Measurements from ENCODE around the gene CREBBP. TPM values are rescaled to one million over a fixed set of nuclear protein-coding genes. Genes with fewer than 3 reads are reported as not detected.

CREBBP gene
- polyA plus RNA-seq, 1 donor (not counting 4 experiments of a cell fraction or from before 2014, with no cell fraction given) = 5.0 TPM

DNA sequence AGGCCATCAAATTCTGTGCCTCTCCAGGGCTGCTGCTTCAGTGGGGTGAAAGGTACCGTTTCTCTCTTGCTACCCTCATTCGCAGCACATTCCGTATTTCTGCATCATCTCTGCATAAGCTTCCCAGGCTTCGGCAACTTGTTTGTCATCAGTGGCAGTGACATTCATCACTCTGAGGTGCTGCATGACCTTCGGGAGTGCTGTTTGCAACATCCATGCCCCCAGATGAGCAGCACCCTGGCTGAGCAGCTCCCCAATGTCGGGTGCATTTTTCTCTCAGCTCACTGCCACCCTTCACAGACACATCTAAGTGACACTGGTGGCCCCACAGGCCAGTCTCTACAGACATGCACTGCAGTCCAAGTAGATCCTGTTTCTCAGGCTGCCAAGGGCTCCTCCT, 3.8 kb downstream of the CREBBP start:
- peaks cover 20% of the 10 kb centered on the region for H3K4me1 ChIP-seq (ENCODE audit: control insufficient read depth, extremely low read depth, insufficient read depth, low read length)
- DNase-seq (ENCODE audit: low read depth, low spot score) (no peak), FAIRE-seq (no peak)
- H3K36me3 ChIP-seq (ENCODE audit: control insufficient read depth in 2 of 2, extremely low read depth in 1 of 2, insufficient read depth in 2 of 2, low read length in 2 of 2) = peaks cover 0 to 4% of the 10 kb centered on the region in 2 experiments
- H3K27me3 ChIP-seq (ENCODE audit: control insufficient read depth, extremely low read depth, insufficient read depth, low read length) = no peaks in the 10 kb centered on the region
- no peak overlapping the region for H3K4me3 ChIP-seq (ENCODE audit: control insufficient read depth in 2 of 3, extremely low read depth in 1 of 3, insufficient read depth in 2 of 3, low read depth in 1 of 3, low read length in 3 of 3)
- H4K20me1 ChIP-seq (ENCODE audit: control insufficient read depth, extremely low read depth, insufficient read depth, low read length) = peaks cover 54% of the 10 kb centered on the region
- peak overlapping the region; percentile 18 for H3K4me2 ChIP-seq (ENCODE audit: control insufficient read depth, extremely low read depth, insufficient read depth, low read depth, low read length)
- peaks cover 80% of the 10 kb centered on the region for H3K79me2 ChIP-seq (ENCODE audit: control insufficient read depth, insufficient read depth, low read length)
- no peak overlapping the region for H3K9ac ChIP-seq (ENCODE audit: control insufficient read depth, extremely low read depth, insufficient read depth, low read length)
- H3K27ac ChIP-seq (ENCODE audit: control insufficient read depth, insufficient read depth, low read length) = no peak overlapping the region
- no peak for TF ChIP-seq EZH2 (IDR thresholded peaks at IDR 0.05; ENCODE audit: low read length)
- TF ChIP-seq, protein P1, sequence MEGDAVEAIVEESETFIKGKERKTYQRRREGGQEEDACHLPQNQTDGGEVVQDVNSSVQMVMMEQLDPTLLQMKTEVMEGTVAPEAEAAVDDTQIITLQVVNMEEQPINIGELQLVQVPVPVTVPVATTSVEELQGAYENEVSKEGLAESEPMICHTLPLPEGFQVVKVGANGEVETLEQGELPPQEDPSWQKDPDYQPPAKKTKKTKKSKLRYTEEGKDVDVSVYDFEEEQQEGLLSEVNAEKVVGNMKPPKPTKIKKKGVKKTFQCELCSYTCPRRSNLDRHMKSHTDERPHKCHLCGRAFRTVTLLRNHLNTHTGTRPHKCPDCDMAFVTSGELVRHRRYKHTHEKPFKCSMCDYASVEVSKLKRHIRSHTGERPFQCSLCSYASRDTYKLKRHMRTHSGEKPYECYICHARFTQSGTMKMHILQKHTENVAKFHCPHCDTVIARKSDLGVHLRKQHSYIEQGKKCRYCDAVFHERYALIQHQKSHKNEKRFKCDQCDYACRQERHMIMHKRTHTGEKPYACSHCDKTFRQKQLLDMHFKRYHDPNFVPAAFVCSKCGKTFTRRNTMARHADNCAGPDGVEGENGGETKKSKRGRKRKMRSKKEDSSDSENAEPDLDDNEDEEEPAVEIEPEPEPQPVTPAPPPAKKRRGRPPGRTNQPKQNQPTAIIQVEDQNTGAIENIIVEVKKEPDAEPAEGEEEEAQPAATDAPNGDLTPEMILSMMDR (optimal IDR thresholded peaks at IDR 0.05 in 1 of 3, IDR thresholded peaks at IDR 0.05 in 1 of 3, conservative IDR thresholded peaks at IDR 0.05 in 1 of 3; ENCODE audit: extremely low read depth in 1 of 3, insufficient read depth in 2 of 3, low read length in 3 of 3) = no peak
- dilution Hi-C loops (cut with MboI; ENCODE audit: extremely low pct_ligation_motif_present, low sequenced_read_pairs) = no loop called here
- H2AFZ ChIP-seq (ENCODE audit: control insufficient read depth, low read length) = no peak overlapping the region
- H3K9me3 ChIP-seq (ENCODE audit: control insufficient read depth, low read depth, low read length) = no peaks in the 10 kb centered on the region
- peaks cover 10% of the 10 kb centered on the region for H3K9me1 ChIP-seq (ENCODE audit: control insufficient read depth, extremely low read depth, insufficient read depth, low read length)

DNA sequence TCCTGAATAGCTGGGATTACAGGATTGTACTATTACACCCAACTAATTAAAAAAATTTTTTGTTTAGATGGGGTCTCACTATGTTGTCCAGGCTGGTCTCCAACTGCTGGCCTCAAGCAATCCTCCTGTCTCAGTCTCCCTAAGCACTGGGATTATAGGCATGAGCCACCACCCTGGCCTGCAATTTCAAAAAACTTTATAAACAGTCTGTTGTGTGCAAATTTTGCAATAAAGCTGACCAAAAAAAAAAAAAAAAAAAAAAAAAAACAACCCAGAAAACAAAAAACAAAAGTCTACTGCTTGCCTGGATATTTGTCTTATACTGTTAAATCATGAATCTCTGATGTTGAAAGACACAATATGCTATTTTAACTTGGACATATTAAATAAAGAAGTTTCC, 4.4 kb downstream of the CREBBP start:
- no peak for FAIRE-seq

More for the DNA sequence above, 4.4 kb downstream of the CREBBP start:
- Histone ChIP-seq H3K4me1 (ENCODE audit: control insufficient read depth, extremely low read depth, insufficient read depth, low read length) (peaks cover 20% of the 10 kb centered on the region), H3K9ac (ENCODE audit: control insufficient read depth, extremely low read depth, insufficient read depth, low read length) (no peak overlapping the region), H3K4me2 (ENCODE audit: control insufficient read depth, extremely low read depth, insufficient read depth, low read depth, low read length) (no peak overlapping the region), H4K20me1 (ENCODE audit: control insufficient read depth, extremely low read depth, insufficient read depth, low read length) (peaks cover 54% of the 10 kb centered on the region), H3K9me3 (ENCODE audit: control insufficient read depth, low read depth, low read length) (no peaks in the 10 kb centered on the region), H3K9me1 (ENCODE audit: control insufficient read depth, extremely low read depth, insufficient read depth, low read length) (peaks cover 10% of the 10 kb centered on the region), H3K27me3 (ENCODE audit: control insufficient read depth, extremely low read depth, insufficient read depth, low read length) (no peaks in the 10 kb centered on the region), H3K27ac (ENCODE audit: control insufficient read depth, insufficient read depth, low read length) (no peak overlapping the region), H3K36me3 (ENCODE audit: control insufficient read depth in 2 of 2, extremely low read depth in 1 of 2, insufficient read depth in 2 of 2, low read length in 2 of 2) (peaks cover 0 to 4% of the 10 kb centered on the region in 2 experiments), H3K4me3 (ENCODE audit: control insufficient read depth in 2 of 3, extremely low read depth in 1 of 3, insufficient read depth in 2 of 3, low read depth in 1 of 3, low read length in 3 of 3) (no peak overlapping the region), H2AFZ (ENCODE audit: control insufficient read depth, low read length) (no peak overlapping the region), H3K79me2 (ENCODE audit: control insufficient read depth, insufficient read depth, low read length) (peaks cover 84% of the 10 kb centered on the region)
- no peak for DNase-seq (ENCODE audit: low read depth, low spot score)
- no peak for TF ChIP-seq EZH2 (IDR thresholded peaks at IDR 0.05; ENCODE audit: low read length)
- TF ChIP-seq, protein P1 (optimal IDR thresholded peaks at IDR 0.05 in 1 of 3, IDR thresholded peaks at IDR 0.05 in 1 of 3, conservative IDR thresholded peaks at IDR 0.05 in 1 of 3; ENCODE audit: extremely low read depth in 1 of 3, insufficient read depth in 2 of 3, low read length in 3 of 3) = no peak
- dilution Hi-C loops (cut with MboI; ENCODE audit: extremely low pct_ligation_motif_present, low sequenced_read_pairs) = no loop called here
